GM23338 (cell line): Measurements from ENCODE around the gene MKI67. TPM values are rescaled to one million over a fixed set of nuclear protein-coding genes. Genes with fewer than 3 reads are reported as not detected.

Experiments
- ATAC-seq: fragments of 200-7000 bp; cut with Tn5 transposase; 3 replicates; pipeline ENCODE4 v1.9.1; 2020
- DNase-seq: peaks from one replicate; pipeline ENCODE4 v3.0.0-alpha.2; 2015; ENCODE audit warnings: low spot score
- H2AFZ ChIP-seq: fragments of 200-600 bp; sonication (generic); 2 replicates; pipeline ENCODE4 v1.8.0; 2016; ENCODE audit warnings: antibody characterized with exemption, mild to moderate bottlenecking, moderate library complexity
- H3F3A ChIP-seq: fragments of 200-600 bp; sonication (generic); replicated peaks from 2 replicates; pipeline ENCODE4 v1.8.0; 2017; ENCODE audit warnings: antibody characterized with exemption, mixed run types, low read depth
- H3K27ac ChIP-seq: fragments of 200-600 bp; sonication (generic); 2 replicates; pipeline ENCODE4 v1.6.1; 2016; ENCODE audit warnings: low read depth
- H3K27me3 ChIP-seq: fragments of 200-600 bp; sonication (generic); 2 replicates; pipeline ENCODE4 v1.8.0; 2016; ENCODE audit warnings: mild to moderate bottlenecking, mixed run types, moderate library complexity; ENCODE audit not compliant: insufficient read depth
- H3K36me3 ChIP-seq: fragments of 200-600 bp; sonication (generic); 2 replicates; pipeline ENCODE4 v1.8.0; 2016; ENCODE audit warnings: mild to moderate bottlenecking; ENCODE audit not compliant: insufficient read depth
- H3K4me1 ChIP-seq: fragments of 200-600 bp; sonication (generic); 2 replicates; pipeline ENCODE4 v1.8.0; 2016; ENCODE audit warnings: mild to moderate bottlenecking, moderate library complexity; ENCODE audit not compliant: insufficient read depth
- H3K4me2 ChIP-seq: fragments of 200-600 bp; sonication (generic); 2 replicates; pipeline ENCODE4 v1.7.1; 2017; ENCODE audit warnings: mixed run types
- H3K4me3 ChIP-seq: fragments of 200-600 bp; sonication (generic); 2 replicates; pipeline ENCODE4 v1.6.1; 2016; ENCODE audit warnings: mixed run types
- H3K79me2 ChIP-seq: fragments of 200-600 bp; sonication (generic); replicated peaks from 2 replicates; pipeline ENCODE4 v1.8.0; 2017; ENCODE audit warnings: mild to moderate bottlenecking; ENCODE audit not compliant: insufficient read depth
- H3K9me2 ChIP-seq: fragments of 200-600 bp; sonication (generic); 2 replicates; pipeline ENCODE4 v1.8.0; 2017; ENCODE audit not compliant: insufficient read depth
- H4K20me1 ChIP-seq: fragments of 200-600 bp; sonication (generic); replicated peaks from 2 replicates; pipeline ENCODE4 v1.8.0; 2017; ENCODE audit warnings: mild to moderate bottlenecking; ENCODE audit not compliant: insufficient read depth
- H3K27ac Mint-ChIP-seq: 2 replicates; pipeline ENCODE4 v1.8.0; 2020; ENCODE audit warnings: inconsistent platforms, mild to moderate bottlenecking, moderate library complexity, mixed read lengths
- H3K27me3 Mint-ChIP-seq: 3 replicates; pipeline ENCODE4 v1.8.0; 2022; ENCODE audit warnings: low read depth, mild to moderate bottlenecking, moderate library complexity, mixed read lengths, inconsistent platforms; ENCODE audit not compliant: insufficient read depth, poor library complexity
- H3K36me3 Mint-ChIP-seq: 3 replicates; pipeline ENCODE4 v1.8.0; 2021; ENCODE audit warnings: low read depth, mild to moderate bottlenecking, inconsistent platforms, moderate library complexity, mixed read lengths
- H3K4me1 Mint-ChIP-seq: 3 replicates; pipeline ENCODE4 v1.8.0; 2020; ENCODE audit warnings: mild to moderate bottlenecking, inconsistent platforms, mixed read lengths
- H3K4me3 Mint-ChIP-seq: 3 replicates; pipeline ENCODE4 v1.8.0; 2021; ENCODE audit warnings: moderate library complexity, mild to moderate bottlenecking, inconsistent platforms, mixed read lengths
- H3K9me3 Mint-ChIP-seq: 3 replicates; pipeline ENCODE4 v1.8.0; 2020; ENCODE audit warnings: moderate library complexity, mild to moderate bottlenecking, inconsistent platforms, mixed read lengths
- CTCF ChIP-seq, 2 experiments: fragments of 200-600 bp in 1 of 2; sonication (generic) in 1 of 2; conservative IDR thresholded peaks; 2 replicates each; pipeline versions ENCODE4 v1.5.1 to v1.6.1; 2016 to 2017; ENCODE audit warnings: antibody characterized with exemption in 2 of 2, low read depth in 2 of 2, mild to moderate bottlenecking in 2 of 2, moderate library complexity in 1 of 2
- ETS1 ChIP-seq: IDR thresholded peaks from 2 replicates; pipeline ENCODE4 v1.6.1; 2016; ENCODE audit warnings: antibody characterized with exemption
- EZH2 ChIP-seq: fragments of 200-600 bp; sonication (generic); IDR thresholded peaks from one replicate; pipeline ENCODE4 v1.8.0; 2017; ENCODE audit warnings: antibody characterized with exemption, mild to moderate bottlenecking, low read depth; ENCODE audit not compliant: unreplicated experiment
- EZH2phosphoT487 ChIP-seq: fragments of 200-600 bp; sonication (generic); IDR thresholded peaks from one replicate; pipeline ENCODE4 v1.8.1; 2018; ENCODE audit warnings: antibody characterized with exemption; ENCODE audit not compliant: unreplicated experiment
- REST ChIP-seq: IDR thresholded peaks from one replicate; pipeline ENCODE4 v1.6.1; 2018; ENCODE audit warnings: antibody characterized with exemption; ENCODE audit not compliant: unreplicated experiment
- STAT1 ChIP-seq: IDR thresholded peaks from one replicate; pipeline ENCODE4 v1.6.1; 2016; ENCODE audit warnings: antibody characterized with exemption; ENCODE audit not compliant: unreplicated experiment
- polyA plus RNA-seq: library from polyadenylated mRNA; unstranded; fragments of >200 nt; fragmentation: Nextera tagmentation; extraction: Ambion mirVana; gene quantifications from 2 replicates; pipeline ENCODE4 v1.2.1, GENCODE V29; 2016
- total RNA-seq: library from RNA; depleted of rRNA; stranded (reverse); fragments of >200 nt; shearing (Covaris generic); gene quantifications from 2 replicates; pipeline ENCODE4 v1.2.3, GENCODE V29; 2014

MKI67 gene
- total and polyA plus RNA-seq, 2 experiments from 2014 or later = 58.0 to 103 TPM

- TF ChIP-seq CTCF (conservative IDR thresholded peaks at IDR 0.05; ENCODE audit: low read depth in 2 of 2) = no peak
- no peak for TF ChIP-seq STAT1
- no peak for TF ChIP-seq EZH2phosphoT487
- TF ChIP-seq EZH2 = no peak
- TF ChIP-seq REST = no peak
These were observed 56.1 kb downstream of the MKI67 start (continued) for GRCh38 chr10:128070161-128070560.

- ATAC-seq (peak; percentile 86), DNase-seq (peak; percentile 87)
- H3K27ac Mint-ChIP-seq = no peak overlapping the region
- peaks cover 10% of the 10 kb centered on the region for H3K27me3 Mint-ChIP-seq
- H3K9me3 Mint-ChIP-seq = no peaks in the 10 kb centered on the region
- H3K4me3 Mint-ChIP-seq = no peak overlapping the region
- no peak overlapping the region for H3K4me3 ChIP-seq
- H3K4me1 ChIP-seq = no peaks in the 10 kb centered on the region
- no peaks in the 10 kb centered on the region for H3F3A ChIP-seq
- TF ChIP-seq ETS1 (no peak), CTCF (conservative IDR thresholded peaks at IDR 0.05; ENCODE audit: low read depth in 2 of 2) (peak; percentile 79 to 88)
- no peaks in the 10 kb centered on the region for H3K27me3 ChIP-seq
- no peak overlapping the region for H3K4me2 ChIP-seq
- peak overlapping the region; percentile 97 for H2AFZ ChIP-seq
- no peaks in the 10 kb centered on the region for H4K20me1 ChIP-seq
- peaks cover 13% of the 10 kb centered on the region for H3K4me1 Mint-ChIP-seq
- H3K79me2 ChIP-seq = no peaks in the 10 kb centered on the region
- H3K9me2 ChIP-seq = no peaks in the 10 kb centered on the region
- no peak overlapping the region for H3K27ac ChIP-seq
- H3K36me3 Mint-ChIP-seq = peaks cover 5% of the 10 kb centered on the region; the same call in 1 of the 3 replicates
- no peaks in the 10 kb centered on the region for H3K36me3 ChIP-seq
These were observed 56.7 kb downstream of the MKI67 start for GRCh38 chr10:128069351-128070051.
